H9 (cell line): ENCODE results near the gene EIF3D. TPM values are rescaled to one million over a fixed set of nuclear protein-coding genes. Genes with fewer than 3 reads are reported as not detected.

Experiments used
- DNase-seq: peaks from one replicate; pipeline ENCODE4 v3.0.0-alpha.2; 2017
- H2AFZ ChIP-seq: one replicate; pipeline ENCODE4 v1.6.1; 2013; ENCODE audit warnings: mild to moderate bottlenecking, low read length, control low read depth, moderate library complexity
- H2AK5ac ChIP-seq: 2 replicates; pipeline ENCODE4 v1.6.1; 2013; ENCODE audit warnings: low read length, control low read depth, mixed read lengths; ENCODE audit not compliant: insufficient read length
- H2BK120ac ChIP-seq: one replicate; pipeline ENCODE4 v1.6.1; 2013; ENCODE audit warnings: low read depth, mild to moderate bottlenecking, low read length, control low read depth, inconsistent platforms; ENCODE audit not compliant: poor library complexity, severe bottlenecking
- H2BK12ac ChIP-seq: 2 replicates; pipeline ENCODE4 v1.6.1; 2013; ENCODE audit warnings: low read length, control low read depth, mixed read lengths, low read depth; ENCODE audit not compliant: insufficient read length
- H2BK15ac ChIP-seq: 2 replicates; pipeline ENCODE4 v1.6.1; 2013; ENCODE audit warnings: low read depth, low read length, control low read depth
- H2BK20ac ChIP-seq: one replicate; pipeline ENCODE4 v1.6.1; 2013; ENCODE audit warnings: low read depth, mild to moderate bottlenecking, low read length, control low read depth, inconsistent platforms; ENCODE audit not compliant: poor library complexity, severe bottlenecking
- H2BK5ac ChIP-seq: 2 replicates; pipeline ENCODE4 v1.6.1; 2013; ENCODE audit warnings: low read length, control low read depth, mixed read lengths; ENCODE audit not compliant: insufficient read length
- H3K14ac ChIP-seq: 2 replicates; pipeline ENCODE4 v1.6.1; 2013; ENCODE audit warnings: low read length, control low read depth; ENCODE audit not compliant: insufficient read depth
- H3K18ac ChIP-seq: 2 replicates; pipeline ENCODE4 v1.6.1; 2013; ENCODE audit warnings: low read depth, mild to moderate bottlenecking, mixed read lengths, low read length, control low read depth; ENCODE audit not compliant: insufficient read length
- H3K23ac ChIP-seq: 2 replicates; pipeline ENCODE4 v1.6.1; 2013; ENCODE audit warnings: low read length, control low read depth, mixed read lengths, low read depth; ENCODE audit not compliant: insufficient read length
- H3K23me2 ChIP-seq: 2 replicates; pipeline ENCODE4 v1.6.1; 2013; ENCODE audit warnings: low read depth, mild to moderate bottlenecking, mixed read lengths, low read length, control low read depth; ENCODE audit not compliant: insufficient read length, poor library complexity, severe bottlenecking
- H3K27ac ChIP-seq: 2 replicates; pipeline ENCODE4 v1.5.1; 2013; ENCODE audit warnings: low read length, control low read depth, mixed read lengths, low read depth; ENCODE audit not compliant: insufficient read length
- H3K27me3 ChIP-seq: 2 replicates; pipeline ENCODE4 v1.6.1; 2013; ENCODE audit warnings: low read length, control low read depth, inconsistent platforms; ENCODE audit not compliant: insufficient read depth
- H3K4ac ChIP-seq: 2 replicates; pipeline ENCODE4 v1.6.1; 2013; ENCODE audit warnings: low read depth, mild to moderate bottlenecking, control low read depth, inconsistent platforms, low read length, moderate library complexity
- H3K4me1 ChIP-seq: 2 replicates; pipeline ENCODE4 v1.6.1; 2013; ENCODE audit warnings: low read length, control low read depth, inconsistent platforms; ENCODE audit not compliant: insufficient read depth
- H3K4me2 ChIP-seq: 2 replicates; pipeline ENCODE4 v1.6.1; 2013; ENCODE audit warnings: low read length, control low read depth, mixed read lengths; ENCODE audit not compliant: insufficient read length, insufficient read depth
- H3K56ac ChIP-seq: 2 replicates; pipeline ENCODE4 v1.6.1; 2013; ENCODE audit warnings: low read depth, mild to moderate bottlenecking, mixed read lengths, low read length, control low read depth; ENCODE audit not compliant: insufficient read length
- H3K79me1 ChIP-seq: 2 replicates; pipeline ENCODE4 v1.6.1; 2013; ENCODE audit warnings: low read depth, mild to moderate bottlenecking, moderate library complexity, low read length, control low read depth, inconsistent platforms; ENCODE audit not compliant: insufficient read depth, poor library complexity, severe bottlenecking
- H3K79me2 ChIP-seq: 2 replicates; pipeline ENCODE4 v1.6.1; 2013; ENCODE audit warnings: low read length, control low read depth, inconsistent platforms; ENCODE audit not compliant: insufficient read depth
- H3K9ac ChIP-seq: 2 replicates; pipeline ENCODE4 v1.6.1; 2013; ENCODE audit warnings: low read length, control low read depth, mixed read lengths; ENCODE audit not compliant: insufficient read length; ENCODE audit errors: extremely low read depth
- H3K9me3 ChIP-seq: one replicate; pipeline ENCODE4 v1.6.1; 2013; ENCODE audit warnings: low read depth, low read length, inconsistent platforms; ENCODE audit not compliant: control insufficient read depth
- H3T11ph ChIP-seq: one replicate; pipeline ENCODE4 v1.6.1; 2013; ENCODE audit warnings: mild to moderate bottlenecking, low read length, control low read depth, inconsistent platforms
- H4K20me1 ChIP-seq: one replicate; pipeline ENCODE4 v1.6.1; 2013; ENCODE audit not compliant: control insufficient read depth, insufficient read length, insufficient read depth
- H4K5ac ChIP-seq: 2 replicates; pipeline ENCODE4 v1.6.1; 2013; ENCODE audit warnings: low read depth, mild to moderate bottlenecking, mixed read lengths, low read length, control low read depth; ENCODE audit not compliant: insufficient read length
- H4K8ac ChIP-seq: replicated peaks from 2 replicates; pipeline ENCODE4 v1.6.1; 2013; ENCODE audit warnings: low read length, control low read depth, mixed read lengths, low read depth; ENCODE audit not compliant: insufficient read length
- H4K91ac ChIP-seq: 2 replicates; pipeline ENCODE4 v1.6.1; 2013; ENCODE audit warnings: low read depth, mild to moderate bottlenecking, moderate library complexity, mixed read lengths, low read length, control low read depth; ENCODE audit not compliant: insufficient read length
- H3K27ac Mint-ChIP-seq, 3 experiments: 2 replicates in 2 of 3; 3 replicates in 1 of 3; pipeline ENCODE4 v1.8.0; 2020 to 2021; ENCODE audit warnings: mixed read lengths in 3 of 3, mild to moderate bottlenecking in 1 of 3, moderate library complexity in 1 of 3
- H3K27me3 Mint-ChIP-seq: 2 replicates; pipeline ENCODE4 v1.8.0; 2021; ENCODE audit warnings: low read depth, mild to moderate bottlenecking, moderate library complexity, mixed read lengths
- H3K36me3 Mint-ChIP-seq, 3 experiments: 2 replicates in 2 of 3; 3 replicates in 1 of 3; pipeline ENCODE4 v1.8.0; 2020 to 2021; ENCODE audit warnings: low read depth in 3 of 3, mixed read lengths in 3 of 3; ENCODE audit not compliant: insufficient read depth in 1 of 3
- H3K4me1 Mint-ChIP-seq, 2 experiments: 2 replicates each; pipeline ENCODE4 v1.8.0; 2020; ENCODE audit warnings: mixed read lengths in 2 of 2
- H3K4me3 Mint-ChIP-seq, 2 experiments: 2 replicates in 1 of 2; 3 replicates in 1 of 2; pipeline ENCODE4 v1.8.0; 2020 to 2021; ENCODE audit warnings: mild to moderate bottlenecking in 2 of 2, mixed read lengths in 2 of 2, moderate library complexity in 1 of 2
- H3K9me3 Mint-ChIP-seq, 2 experiments: 2 replicates in 1 of 2; 3 replicates in 1 of 2; pipeline ENCODE4 v1.8.0; 2020; ENCODE audit warnings: mild to moderate bottlenecking in 2 of 2, mixed read lengths in 2 of 2, moderate library complexity in 1 of 2
- CTCF ChIP-seq: fragments of 200-600 bp; sonication (generic); conservative IDR thresholded peaks from 3 replicates; pipeline ENCODE4 v1.8.0; 2021; ENCODE audit warnings: antibody characterized with exemption, mild to moderate bottlenecking
- WGBS: extraction: QIAGEN DNeasy Blood & Tissue Kit; methylation state at CpG from one replicate; pipeline ENCODE4 v1.1.7; 2013; ENCODE audit warnings: missing lambda C conversion rate, low lambda C conversion rate, mixed read lengths; ENCODE audit not compliant: insufficient read length; ENCODE audit errors: extremely low coverage; 5-methylcytosine and 5-hydroxymethylcytosine counted together
- total RNA-seq: library from RNA; stranded (reverse); gene quantifications from 2 replicates; pipeline ENCODE4 v1.2.1, GENCODE V29; 2021

The EIF3D gene
- total RNA-seq, 1 experiment from 2014 or later, result 198 TPM

GRCh38 chr22:36549033-36549432 lies 20.1 kb upstream of the EIF3D start:
- H2BK5ac ChIP-seq, result no peak overlapping the region
- TF ChIP-seq CTCF, result no peak
- no peak overlapping the region for H3K4ac ChIP-seq
- no peaks in the 10 kb centered on the region for H3K9me3 Mint-ChIP-seq
- no peak overlapping the region for H3K4me3 Mint-ChIP-seq
- no peak overlapping the region for H3K56ac ChIP-seq
- peaks cover 17 to 25% of the 10 kb centered on the region in 2 experiments for H3K4me1 Mint-ChIP-seq
- no peak overlapping the region for H3K4me2 ChIP-seq
- no peaks in the 10 kb centered on the region for H3K23me2 ChIP-seq
- no peak overlapping the region for H2AFZ ChIP-seq
- H4K8ac ChIP-seq, result no peak overlapping the region
- H3K79me1 ChIP-seq, result no peaks in the 10 kb centered on the region
- H2BK120ac ChIP-seq, result no peak overlapping the region
- H3K4me1 ChIP-seq, result no peaks in the 10 kb centered on the region; the same call in 1 of the 2 replicates
- no peak overlapping the region for H2AK5ac ChIP-seq
- H4K5ac ChIP-seq, result no peak overlapping the region
- H2BK15ac ChIP-seq, result no peak overlapping the region
- H3K9me3 ChIP-seq, result no peaks in the 10 kb centered on the region
- H3K27me3 Mint-ChIP-seq, result peaks cover 31% of the 10 kb centered on the region
- no peaks in the 10 kb centered on the region for H4K20me1 ChIP-seq
- no peak overlapping the region for H3K23ac ChIP-seq
- DNase-seq, result no peak
- no peaks in the 10 kb centered on the region for H3K36me3 Mint-ChIP-seq
- no CpG with 5 or more reads among the region's 5 CpGs for WGBS
- no peak overlapping the region for H3T11ph ChIP-seq
- H3K79me2 ChIP-seq, result no peaks in the 10 kb centered on the region
- H3K14ac ChIP-seq, result no peak overlapping the region
- H4K91ac ChIP-seq, result no peak overlapping the region
- H2BK20ac ChIP-seq, result no peak overlapping the region
- H3K27me3 ChIP-seq, result peaks cover 3% of the 10 kb centered on the region; the same call in 1 of the 2 replicates
- H3K27ac Mint-ChIP-seq, result no peak overlapping the region
- no peak overlapping the region for H2BK12ac ChIP-seq
- H3K27ac ChIP-seq, result no peak overlapping the region
- no peak overlapping the region for H3K18ac ChIP-seq
- H3K9ac ChIP-seq, result no peak overlapping the region
